Bronchial smooth muscle cell (primary cell): ENCODE measurements around the gene RADX. TPM values are rescaled to one million over a fixed set of nuclear protein-coding genes. Genes with fewer than 3 reads are reported as not detected.

Experiments used
- total RNA-seq: library from RNA; depleted of rRNA; stranded (reverse); fragments of >200 nt; gene quantifications from 2 replicates; pipeline ENCODE4 v1.2.1, GENCODE V29; 2014

RADX gene
- total RNA-seq: 0.95 and 1.2 TPM in 2 replicates

GRCh38 chrX:106611679-106612392 is at the start of gene RADX:
Gene RADX, plus strand, starts transcription at chrX:106611978. Its CDS starts 103 bp downstream, at chrX:106612081.

GRCh38 chrX:106726485-106727437 is 115.0 kb downstream of the RADX start, which contains the start of gene RNF128:
Gene RNF128, plus strand, starts transcription at chrX:106726701. Its CDS starts 213 bp downstream, at chrX:106726914.

Other genes starting within 250 kb of the RADX start
- 3.3 and 3.6 TPM in 2 replicates for gene RNF128, start 114.7 kb downstream of the RADX start, total RNA-seq
- 7.0 and 13.2 TPM in 2 replicates for gene TBC1D8B, start 190.7 kb downstream of the RADX start, total RNA-seq